GM12891 (cell line): Measurements from ENCODE around the gene PIGV.

ENCODE experiments used
- POLR2AphosphoS5 ChIP-seq: IDR thresholded peaks from 2 replicates; pipeline ENCODE4 v1.6.1; 2011; ENCODE audit warnings: low read depth, low read length, control low read depth
- TAF1 ChIP-seq: IDR thresholded peaks from 2 replicates; pipeline ENCODE4 v1.6.1; 2011; ENCODE audit warnings: low read depth, low read length, control low read depth

DNA sequence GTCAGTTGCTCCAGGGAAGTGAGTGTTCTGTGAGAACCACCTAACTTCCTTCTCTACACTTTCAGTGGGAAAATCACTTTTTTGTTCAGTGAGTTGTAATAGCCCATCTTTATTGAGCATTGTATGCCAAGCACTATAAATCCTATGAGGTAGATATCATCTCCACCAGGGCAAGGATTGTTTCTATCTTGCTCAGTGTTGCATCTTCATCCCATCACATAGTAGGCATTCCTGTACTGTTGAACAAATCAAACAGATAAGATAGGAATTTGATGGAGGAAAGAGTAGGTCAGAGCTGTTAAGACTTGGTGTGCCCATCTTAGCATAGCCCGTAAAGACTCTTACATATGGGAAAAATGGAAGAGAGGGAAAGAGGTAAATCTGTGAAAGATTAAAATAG is 2.9 kb upstream of the PIGV start:
- no peak for TF ChIP-seq TAF1
- no peak for TF ChIP-seq POLR2AphosphoS5
